GM19099 (cell line): Measurements from ENCODE around the gene TTN.
A peak's percentile ranks its signal among the peaks of the same experiment; 100 is the strongest.

Experiments used
- POLR2A ChIP-seq: IDR thresholded peaks from 3 replicates; pipeline ENCODE4 v1.6.1; 2011; ENCODE audit warnings: low read depth; ENCODE audit not compliant: insufficient read length; ENCODE audit errors: extremely low read depth

The TTN gene

GRCh38 chr2:178589335-178589734 lies 217.9 kb downstream of the TTN start:
- TF ChIP-seq POLR2A, result no peak

GRCh38 chr2:178584666-178585065 lies 222.6 kb downstream of the TTN start:
- TF ChIP-seq POLR2A, result no peak

GRCh38 chr2:178579006-178579405 lies 228.2 kb downstream of the TTN start:
- no peak for TF ChIP-seq POLR2A

GRCh38 chr2:178574789-178575188 lies 232.4 kb downstream of the TTN start:
- no peak for TF ChIP-seq POLR2A

GRCh38 chr2:178568227-178568626 lies 239.0 kb downstream of the TTN start:
- TF ChIP-seq POLR2A, result no peak

- no peak for TF ChIP-seq POLR2A
Observed at GRCh38 chr2:178553047-178553446, 254.2 kb downstream of the TTN start.

GRCh38 chr2:178550352-178550751 lies 256.9 kb downstream of the TTN start:
- no peak for TF ChIP-seq POLR2A

GRCh38 chr2:178542569-178542968 lies 264.7 kb downstream of the TTN start:
- TF ChIP-seq POLR2A, result no peak

GRCh38 chr2:178542161-178542560 lies 265.1 kb downstream of the TTN start:
- no peak for TF ChIP-seq POLR2A

- no peak for TF ChIP-seq POLR2A
Observed at GRCh38 chr2:178536037-178536436, 271.2 kb downstream of the TTN start.

GRCh38 chr2:178531168-178531567 lies 276.1 kb downstream of the TTN start:
- TF ChIP-seq POLR2A, result no peak

- no peak for TF ChIP-seq POLR2A
Observed at GRCh38 chr2:178530625-178531142, 276.5 kb downstream of the TTN start.

- TF ChIP-seq POLR2A, result no peak
Observed at GRCh38 chr2:178530131-178530530, 277.1 kb downstream of the TTN start.

- no peak for TF ChIP-seq POLR2A
Observed at GRCh38 chr2:178529194-178529593, 278.0 kb downstream of the TTN start.

GRCh38 chr2:178528647-178529046 lies 278.6 kb downstream of the TTN start:
- no peak for TF ChIP-seq POLR2A

- no peak for TF ChIP-seq POLR2A
Observed at GRCh38 chr2:178527592-178527991, 279.6 kb downstream of the TTN start.

GRCh38 chr2:178526256-178526655 lies 281.0 kb downstream of the TTN start:
- no peak for TF ChIP-seq POLR2A

- no peak for TF ChIP-seq POLR2A
Observed at GRCh38 chr2:178523596-178524134, 283.6 kb downstream of the TTN start.

- TF ChIP-seq POLR2A, result peak; percentile 80
Observed at GRCh38 chr2:178522950-178523595, 284.1 kb downstream of the TTN start.
